Fibroblast of skin of right quadriceps (primary cell): ENCODE results near the gene KCNA5.

Experiments
- DNase-seq: peaks from one replicate; pipeline ENCODE4 v3.0.0-alpha.2; 2013

The KCNA5 gene

DNA sequence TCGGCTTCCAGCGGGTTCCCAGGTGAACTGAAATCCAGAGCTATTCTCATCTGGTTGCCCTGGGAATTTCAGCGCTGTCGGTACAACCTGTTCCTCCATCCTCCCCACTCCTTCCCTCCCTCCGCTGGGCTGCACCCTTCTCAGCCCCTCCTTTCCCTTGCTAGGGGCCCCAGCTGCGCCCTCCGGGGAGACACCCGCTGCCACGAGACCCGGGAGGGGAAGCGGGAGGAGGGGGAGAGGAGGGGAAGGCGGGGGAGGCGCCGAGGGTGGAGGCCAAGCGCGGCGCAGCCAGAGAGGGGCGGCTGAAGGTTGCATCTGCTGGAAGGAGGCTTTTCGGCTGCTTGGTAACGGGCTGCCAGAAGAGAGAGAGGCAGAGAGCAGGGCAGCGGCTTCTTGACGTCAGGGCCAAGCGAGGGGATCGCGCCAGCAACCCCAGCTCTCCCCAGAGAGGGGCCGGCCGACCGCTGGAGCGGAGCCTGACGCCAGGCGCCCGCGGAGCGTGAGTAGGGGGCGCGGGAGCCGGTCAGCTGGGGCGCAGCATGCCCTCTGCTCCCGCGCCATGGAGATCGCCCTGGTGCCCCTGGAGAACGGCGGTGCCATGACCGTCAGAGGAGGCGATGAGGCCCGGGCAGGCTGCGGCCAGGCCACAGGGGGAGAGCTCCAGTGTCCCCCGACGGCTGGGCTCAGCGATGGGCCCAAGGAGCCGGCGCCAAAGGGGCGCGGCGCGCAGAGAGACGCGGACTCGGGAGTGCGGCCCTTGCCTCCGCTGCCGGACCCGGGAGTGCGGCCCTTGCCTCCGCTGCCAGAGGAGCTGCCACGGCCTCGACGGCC lies at the start of gene KCNA5:
Gene KCNA5 (plus strand): TSS at position 291 of the 831 bp plus-strand sequence. CDS start 269 bp downstream, at position 560.
- no peak for DNase-seq

DNA sequence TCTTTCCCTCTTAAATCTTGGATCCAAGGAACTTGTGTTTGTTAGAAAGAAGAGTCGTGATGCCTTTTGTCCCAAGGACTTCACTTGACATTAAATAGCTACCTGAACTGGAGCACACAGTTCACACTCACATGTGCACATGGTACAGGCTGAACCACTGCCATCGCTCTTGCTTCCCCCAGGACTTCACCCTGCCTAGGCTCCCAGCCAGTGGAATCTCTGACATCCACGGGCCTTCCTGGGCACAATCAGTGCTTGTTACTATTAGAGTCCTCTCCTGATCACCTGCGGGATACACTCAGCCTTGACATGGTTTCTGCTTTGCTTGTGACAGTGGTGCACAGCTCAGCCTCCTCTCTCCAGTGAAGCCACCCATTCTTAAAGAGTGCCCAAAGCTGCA lies 49.1 kb upstream of the KCNA5 start:
- no peak for DNase-seq

DNA sequence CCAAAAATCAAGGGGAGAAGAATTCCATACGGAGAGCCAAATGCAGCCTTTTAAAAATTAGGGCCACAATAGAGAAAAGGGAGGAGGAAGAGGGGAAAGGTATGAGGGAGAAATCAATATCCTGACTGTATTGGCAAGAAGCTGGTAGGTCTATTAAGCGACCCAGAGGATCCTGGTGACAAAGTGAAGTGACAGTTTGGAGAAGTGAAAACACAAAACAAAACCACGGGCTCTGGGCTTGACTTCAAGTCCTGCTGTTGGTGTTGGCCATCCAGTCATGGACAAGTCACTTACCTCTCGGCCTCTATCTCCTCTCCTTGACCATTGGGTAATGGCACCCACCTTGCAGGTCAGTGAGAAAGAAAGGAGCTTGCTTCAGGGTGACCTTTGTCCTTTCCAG lies 47.0 kb upstream of the KCNA5 start:
- DNase-seq = no peak

DNA sequence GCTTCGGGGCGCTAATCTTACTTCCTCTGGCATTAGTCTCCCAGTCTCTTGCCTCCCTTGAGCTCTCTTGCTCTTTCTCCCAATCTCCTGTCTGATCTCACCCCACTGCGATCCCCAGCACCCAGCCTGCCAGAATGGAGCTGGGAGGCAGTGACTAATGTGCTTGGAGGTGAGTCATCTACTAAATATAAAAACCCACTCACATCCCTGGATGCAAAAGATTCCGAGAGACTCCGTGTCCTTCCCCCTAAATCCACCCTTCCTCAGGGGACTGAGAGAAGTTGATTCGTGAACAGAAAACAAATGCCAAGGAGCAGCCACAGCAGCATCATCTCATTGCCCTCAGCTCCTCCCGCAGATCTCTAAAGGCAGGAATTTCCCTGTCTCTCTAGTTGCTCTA lies 45.7 kb upstream of the KCNA5 start:
- peak; percentile 97 for DNase-seq

DNA sequence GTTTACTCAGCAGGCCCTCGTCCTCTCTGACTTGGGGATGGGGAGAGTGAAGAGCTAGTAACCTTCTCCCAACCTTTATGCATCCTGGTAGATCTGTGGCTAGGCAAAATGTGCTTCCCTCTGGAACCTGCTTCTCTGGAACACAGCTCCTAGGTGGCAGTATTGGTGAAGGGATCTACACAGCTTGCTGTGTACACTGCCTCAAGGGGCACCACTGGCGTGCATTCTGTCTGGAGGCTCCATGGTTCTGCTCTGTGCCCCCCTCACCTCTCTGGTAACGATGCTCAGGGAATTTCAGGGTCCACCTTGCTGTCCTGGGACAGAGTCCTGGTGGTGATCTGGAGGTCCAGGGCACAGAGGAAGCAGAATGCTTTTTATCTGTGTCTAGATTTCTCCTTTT lies 43.5 kb upstream of the KCNA5 start:
- DNase-seq = no peak

DNA sequence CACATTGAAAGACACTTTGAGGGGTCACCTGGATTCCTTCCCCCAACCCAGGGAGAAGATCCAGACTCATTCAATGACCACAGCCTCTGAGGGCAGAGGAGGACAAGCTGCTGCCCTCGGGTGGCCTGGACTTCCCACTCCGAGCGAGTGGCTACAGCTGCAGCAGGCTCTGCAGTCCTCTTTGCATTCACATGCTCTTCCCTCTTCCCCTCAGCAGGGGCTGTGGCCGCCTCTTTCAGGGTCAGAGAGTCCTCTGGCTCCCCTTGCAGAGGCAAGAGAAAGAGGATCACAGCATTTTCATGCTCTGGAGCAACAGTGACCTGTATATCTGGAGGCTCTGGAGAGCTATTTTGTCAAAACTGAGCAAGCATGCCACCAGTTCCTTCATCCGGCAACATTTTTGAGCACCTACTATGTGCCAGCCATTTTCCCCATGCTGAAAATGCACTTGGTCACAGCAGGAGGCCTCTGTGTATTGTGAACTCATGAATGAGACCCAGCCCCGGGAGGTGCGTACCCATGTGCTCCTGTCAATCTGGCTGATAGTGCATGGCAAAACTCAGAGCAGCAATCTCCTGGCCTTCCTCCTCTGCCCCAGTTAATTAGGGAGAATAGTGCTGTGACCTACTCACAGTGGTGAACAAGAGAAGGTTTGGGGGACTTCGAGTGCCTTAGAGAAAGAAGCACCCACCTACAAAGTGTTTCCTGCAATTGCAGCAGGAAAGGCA lies 42.9 kb upstream of the KCNA5 start:
- no peak for DNase-seq

DNA sequence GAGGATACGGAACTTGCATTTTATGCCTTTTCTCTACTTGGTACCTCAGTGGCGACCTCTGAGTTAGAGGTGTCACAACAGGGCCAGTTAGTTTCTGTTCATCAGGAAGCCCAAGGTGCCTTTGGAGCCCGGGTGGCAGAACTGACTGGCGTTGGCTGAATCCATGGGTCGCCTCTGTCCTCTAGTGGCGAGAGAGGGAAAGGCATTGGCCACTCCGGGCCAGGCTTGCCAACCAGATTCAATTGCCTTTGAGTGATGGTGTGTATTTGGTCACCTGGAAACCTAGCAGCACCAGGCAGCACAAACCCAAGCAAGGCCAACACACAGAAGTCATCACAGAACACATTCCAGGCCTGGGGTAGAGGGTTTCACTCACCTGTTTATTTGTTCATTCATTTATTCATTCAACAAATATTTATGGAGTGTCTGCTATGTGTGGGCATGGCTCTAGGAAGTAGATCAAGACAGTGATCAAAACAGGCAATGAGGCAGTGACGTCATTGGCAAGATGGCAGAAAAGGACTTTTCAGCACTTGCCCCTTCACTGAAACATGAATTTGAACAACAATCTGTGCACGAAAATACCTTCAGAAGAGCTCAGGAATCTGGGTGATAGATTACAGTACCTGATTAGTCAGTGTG lies 40.5 kb upstream of the KCNA5 start:
- DNase-seq = peak; percentile 59

DNA sequence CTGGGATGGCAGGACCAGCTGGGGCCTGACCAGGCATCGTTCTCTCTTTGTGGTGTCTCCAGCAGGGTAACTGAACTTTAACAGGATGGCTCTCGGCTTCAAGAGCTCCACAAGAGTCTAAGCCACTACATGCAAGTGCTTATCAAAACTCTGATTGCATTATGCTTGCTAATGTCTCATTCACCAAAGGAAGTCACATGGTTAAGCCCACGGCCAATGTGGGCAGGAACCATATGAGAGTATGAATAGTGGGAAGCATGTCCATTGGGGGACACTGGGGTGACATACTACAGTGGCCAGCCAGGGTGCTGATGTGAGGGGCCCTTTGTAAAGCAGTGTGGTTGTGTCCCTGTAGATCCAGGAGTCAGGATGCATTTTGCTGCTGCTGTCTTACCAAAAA lies 35.0 kb upstream of the KCNA5 start:
- no peak for DNase-seq

DNA sequence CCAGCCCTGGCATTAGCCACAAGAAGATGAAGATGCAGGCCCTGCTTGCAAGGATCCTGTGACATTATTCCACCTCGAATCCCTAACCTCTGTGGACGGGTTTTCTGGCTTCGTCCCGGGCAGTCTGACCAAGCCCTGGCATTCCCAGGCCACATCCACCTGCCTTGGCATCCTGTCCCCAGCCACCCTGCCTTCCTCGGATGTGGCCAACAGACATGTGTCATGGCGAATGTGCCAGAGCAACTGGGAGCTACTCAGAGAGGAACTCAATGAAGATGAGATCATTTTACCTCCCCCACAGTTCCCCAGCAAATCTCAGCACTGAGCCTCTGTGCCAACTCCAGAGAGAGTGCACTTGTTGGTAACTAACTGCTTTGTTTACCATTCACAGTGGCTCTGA lies 33.5 kb upstream of the KCNA5 start:
- no peak for DNase-seq

DNA sequence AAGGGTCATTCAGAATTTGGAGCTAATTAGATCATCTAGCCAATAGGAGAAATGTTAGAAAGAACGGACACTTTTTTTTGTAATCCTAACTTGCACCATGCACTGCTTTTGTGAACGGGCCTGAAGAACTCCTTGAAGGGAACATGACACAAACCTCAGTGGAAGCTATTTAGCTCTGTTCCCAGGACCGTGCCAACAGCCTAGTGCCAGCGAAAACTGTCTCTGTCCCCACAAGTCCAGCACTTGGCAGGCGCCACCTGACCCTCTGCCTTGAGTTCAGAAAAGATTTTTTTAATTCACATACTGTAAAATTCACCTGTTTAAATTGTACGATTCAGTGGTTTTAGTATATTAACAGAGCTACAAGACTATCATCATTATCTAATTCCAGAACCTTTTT lies 31.3 kb upstream of the KCNA5 start:
- DNase-seq = no peak

DNA sequence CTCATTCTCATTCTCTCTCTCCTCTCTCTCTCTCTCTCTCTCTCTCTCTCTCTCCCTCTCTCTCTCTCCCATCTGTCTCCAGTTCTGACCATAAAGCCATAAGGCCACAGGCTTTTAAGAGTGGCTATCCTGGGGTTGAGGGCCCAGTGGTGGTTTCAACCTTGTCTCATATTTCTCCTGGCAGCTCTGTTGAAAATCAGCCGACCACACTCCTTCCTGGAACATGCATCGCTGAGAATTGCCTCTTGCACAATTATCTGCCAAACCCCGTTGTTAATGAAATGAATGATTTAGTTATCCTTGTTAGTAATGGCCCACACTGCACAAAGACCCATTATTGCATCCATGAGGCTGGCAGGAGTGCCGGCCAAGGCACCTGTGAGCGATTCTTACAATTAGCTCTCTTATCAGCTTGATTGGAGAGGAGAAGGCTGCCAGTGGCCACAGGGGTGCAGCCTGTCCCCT lies 30.4 kb upstream of the KCNA5 start:
- peak; percentile 46 for DNase-seq

DNA sequence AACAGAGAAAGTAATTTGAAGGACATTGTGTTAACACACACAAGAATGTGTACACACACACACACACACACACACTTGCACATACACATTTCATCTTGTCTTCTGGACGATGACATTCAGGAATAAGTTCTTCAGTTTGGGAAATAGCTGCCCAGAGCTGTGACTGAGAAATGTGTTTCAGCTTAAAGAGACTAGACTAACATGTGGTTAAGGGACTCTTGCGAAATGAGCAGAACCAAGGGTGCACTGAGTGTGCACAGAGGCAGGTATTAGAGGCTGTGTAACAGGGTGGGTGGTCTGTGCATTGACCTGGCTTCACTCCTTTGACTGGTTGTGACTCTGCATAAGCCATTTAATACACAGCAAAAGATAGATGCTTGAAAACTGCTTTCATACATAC lies 29.4 kb upstream of the KCNA5 start:
- DNase-seq = peak; percentile 52

DNA sequence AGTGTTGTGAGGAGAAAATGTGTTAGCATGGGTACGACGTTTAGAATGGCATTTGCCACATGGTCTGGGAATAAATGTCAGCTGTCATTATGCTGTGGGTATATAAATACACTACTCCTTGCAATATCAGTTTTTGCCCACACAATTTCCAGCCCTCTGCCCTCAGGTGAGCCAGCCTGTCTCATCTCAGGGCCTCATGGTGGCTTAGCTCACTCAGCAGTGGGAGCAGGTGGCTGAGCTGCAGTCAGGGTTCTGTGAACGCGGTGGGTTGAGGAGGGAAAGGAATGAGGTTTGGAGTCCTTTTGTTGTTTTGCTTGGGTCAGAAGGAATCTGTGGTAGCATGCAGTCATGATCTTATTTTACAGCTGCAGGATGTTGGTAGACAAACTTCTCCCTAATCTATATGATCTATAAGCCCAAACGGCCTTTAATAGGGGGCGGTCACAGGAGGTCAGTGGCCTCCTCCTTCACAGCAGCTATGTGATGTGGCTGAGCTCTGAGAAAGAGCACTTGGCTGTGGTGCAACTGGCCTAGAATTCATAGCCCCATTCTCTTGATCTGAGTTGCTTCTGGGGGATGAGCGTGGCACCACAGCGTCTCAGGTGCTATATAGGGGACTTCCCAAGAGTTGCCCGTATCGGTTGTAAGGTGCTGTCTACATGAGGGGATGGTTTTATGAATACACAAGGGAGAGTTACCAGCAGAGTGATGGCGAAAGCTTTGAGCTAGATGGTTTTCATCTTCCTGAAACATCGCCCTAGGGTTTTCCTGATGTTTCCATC lies 27.8 kb upstream of the KCNA5 start:
- DNase-seq = no peak

DNA sequence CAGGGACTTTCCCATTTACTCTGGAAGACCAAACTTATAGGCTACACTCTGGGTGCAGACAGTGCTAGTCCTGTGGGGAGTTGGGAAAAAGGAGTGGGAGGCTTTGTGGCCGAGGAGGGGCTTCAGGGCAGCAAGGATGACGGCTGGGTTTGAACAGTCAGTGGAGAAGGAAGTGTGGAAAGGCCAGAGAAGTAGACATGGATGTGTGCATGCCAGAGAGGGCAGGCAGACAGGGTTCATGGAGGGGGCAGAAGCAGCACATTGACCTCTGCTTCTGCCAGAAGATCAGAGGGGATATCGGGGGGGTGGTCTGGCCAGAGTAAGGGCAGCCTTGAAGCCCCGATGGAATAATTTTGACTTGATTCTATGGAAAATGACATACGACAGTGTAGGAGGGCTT lies 27.2 kb upstream of the KCNA5 start:
- DNase-seq = no peak

DNA sequence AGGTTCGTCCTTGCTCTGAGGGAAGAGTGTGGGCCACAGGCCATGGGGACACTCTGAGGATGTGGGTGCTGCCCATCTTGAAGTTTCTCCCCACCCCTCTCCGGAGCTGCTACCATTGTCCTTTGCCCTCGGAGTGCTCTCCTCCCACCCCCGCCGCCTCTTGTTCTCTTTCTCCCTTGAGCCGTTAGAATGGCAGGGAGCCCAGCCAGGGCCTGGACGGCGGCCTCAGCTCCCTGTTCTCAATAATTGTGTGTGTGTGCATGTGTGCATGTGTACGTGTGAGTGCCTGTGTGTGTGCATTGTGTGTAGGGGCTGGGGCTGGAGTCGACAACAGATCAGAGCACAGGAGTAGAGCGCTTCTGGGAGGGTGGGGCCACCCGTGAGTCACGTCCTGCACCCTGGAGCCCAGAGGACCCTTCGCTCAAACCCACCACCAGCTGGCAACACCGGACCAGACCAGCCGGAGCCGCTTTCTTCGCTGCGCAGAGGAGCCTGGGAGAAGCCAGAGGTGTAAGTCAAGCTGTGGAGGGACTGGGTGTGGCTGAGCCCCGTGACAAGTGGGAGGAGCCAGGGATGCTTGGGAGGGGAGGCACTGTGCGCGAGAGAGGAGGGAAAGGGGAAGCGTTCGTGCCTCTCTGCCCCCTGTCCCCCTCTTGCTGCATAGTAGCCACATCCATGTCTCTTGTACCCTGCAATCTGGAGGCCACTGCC lies 25.9 kb upstream of the KCNA5 start:
- DNase-seq = no peak

DNA sequence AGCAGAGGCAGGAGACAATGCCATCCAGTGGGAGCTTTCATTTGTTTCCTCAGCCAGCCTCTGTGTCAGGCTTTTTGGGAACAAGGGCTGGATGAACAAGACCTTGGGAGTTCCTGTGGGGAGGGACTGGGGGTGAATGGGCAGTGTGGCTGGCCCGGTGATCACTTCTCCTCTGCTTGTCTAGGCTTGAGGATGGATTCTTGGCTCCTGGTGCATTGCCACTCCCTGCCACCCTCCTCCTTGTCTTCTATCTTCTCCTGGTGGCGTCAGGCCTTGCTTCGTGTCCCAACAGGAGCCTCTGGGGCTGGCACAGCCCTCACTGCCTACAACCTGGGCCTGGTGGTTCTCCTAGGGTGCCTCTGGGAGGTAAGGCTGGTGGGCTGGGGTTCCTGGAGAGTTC lies 25.0 kb upstream of the KCNA5 start:
- DNase-seq = no peak

DNA sequence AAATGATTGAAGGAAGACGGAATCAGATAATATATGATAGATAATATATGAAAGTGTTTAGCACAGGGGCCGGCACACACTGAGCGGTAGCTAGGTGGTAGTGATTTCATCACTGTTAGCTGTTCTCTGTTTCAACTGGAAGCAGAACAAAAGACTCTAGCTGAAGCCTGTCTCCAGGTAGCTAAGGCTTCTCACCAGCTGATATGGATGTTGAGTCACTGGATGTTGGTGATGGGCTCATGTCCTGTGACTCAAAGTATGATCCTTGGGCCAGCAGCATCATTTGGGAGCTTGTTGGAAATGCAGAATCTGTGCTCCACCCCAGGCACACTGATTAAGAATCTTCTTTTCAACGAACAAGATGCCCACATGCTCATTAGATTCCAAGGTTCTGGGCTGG lies 21.7 kb upstream of the KCNA5 start:
- DNase-seq = no peak

DNA sequence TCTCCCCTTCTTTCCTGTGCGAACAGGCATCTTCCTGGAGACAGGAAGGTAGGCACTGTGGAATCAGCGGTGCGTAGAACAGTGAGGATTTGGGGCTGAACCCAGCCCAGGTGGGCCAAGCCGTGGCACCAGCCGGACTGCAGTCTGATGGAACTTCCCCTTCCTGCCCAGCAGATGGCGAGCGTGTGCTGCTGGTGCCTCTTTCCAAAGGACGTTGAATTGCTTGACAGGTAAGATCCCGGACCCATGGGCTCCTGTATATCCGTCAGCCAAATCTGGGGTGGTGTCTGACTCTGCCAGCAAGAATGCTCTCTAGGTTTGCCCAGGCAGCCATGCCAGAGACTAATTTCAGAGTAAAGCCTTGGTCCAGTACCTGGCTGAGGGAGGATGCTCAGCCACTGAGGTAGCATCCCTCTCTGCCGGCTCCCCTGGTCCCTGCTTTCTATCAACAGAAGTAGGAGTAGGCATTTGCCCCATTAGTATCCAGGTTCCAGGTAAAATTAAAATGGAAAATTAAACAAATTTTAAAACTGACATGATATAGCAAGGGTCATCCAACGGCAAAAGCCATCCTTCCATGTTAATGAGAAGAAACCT lies 21.1 kb upstream of the KCNA5 start:
- DNase-seq = peak; percentile 40

DNA sequence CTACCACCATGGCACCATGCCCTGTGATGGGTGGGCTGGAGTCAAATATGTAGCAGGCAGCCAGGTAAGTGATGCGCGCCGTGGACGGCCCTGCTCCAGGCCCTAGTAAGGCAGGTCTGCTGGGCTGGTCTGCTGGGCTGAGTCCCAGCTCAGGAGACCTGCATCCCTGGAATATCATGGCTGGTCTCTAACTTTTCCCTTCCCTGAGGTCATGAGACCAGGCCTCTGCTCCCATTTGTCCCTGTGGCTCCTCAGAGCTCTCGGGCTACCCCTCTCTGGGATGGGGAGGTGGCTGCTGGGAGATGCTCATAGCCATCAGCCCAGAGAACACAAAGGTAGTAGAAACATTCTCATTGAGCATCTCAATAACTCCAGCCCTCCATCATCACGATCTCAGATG lies 19.8 kb upstream of the KCNA5 start:
- DNase-seq = no peak

DNA sequence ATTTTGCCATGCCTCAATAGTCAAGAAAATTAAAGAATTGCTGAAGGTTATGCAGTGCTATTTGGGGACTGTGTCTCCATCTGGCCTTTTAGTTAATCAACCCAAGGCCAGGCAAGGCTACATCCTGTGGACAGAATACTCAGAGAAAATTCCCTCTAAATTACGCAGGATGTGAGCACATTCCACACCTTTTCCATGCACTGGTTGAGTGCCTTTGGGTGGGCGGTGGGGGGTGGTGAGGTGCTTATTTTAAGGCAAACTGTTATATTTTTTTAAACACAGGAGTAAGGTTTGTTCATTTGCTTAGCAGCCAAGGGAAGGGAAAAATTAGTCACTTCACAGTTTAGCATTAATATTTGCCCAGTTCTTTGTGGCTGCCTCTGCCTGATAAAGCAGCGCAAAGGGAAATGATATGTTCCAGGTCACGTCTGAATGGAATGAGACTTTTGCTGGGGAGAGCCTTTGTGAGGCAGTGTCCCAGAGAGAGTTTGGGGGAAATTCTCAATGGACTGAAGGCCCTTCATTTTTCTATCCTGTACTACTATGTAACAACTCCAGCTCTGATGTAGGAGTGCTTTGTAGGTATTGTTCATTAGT lies 17.2 kb upstream of the KCNA5 start:
- no peak for DNase-seq

DNA sequence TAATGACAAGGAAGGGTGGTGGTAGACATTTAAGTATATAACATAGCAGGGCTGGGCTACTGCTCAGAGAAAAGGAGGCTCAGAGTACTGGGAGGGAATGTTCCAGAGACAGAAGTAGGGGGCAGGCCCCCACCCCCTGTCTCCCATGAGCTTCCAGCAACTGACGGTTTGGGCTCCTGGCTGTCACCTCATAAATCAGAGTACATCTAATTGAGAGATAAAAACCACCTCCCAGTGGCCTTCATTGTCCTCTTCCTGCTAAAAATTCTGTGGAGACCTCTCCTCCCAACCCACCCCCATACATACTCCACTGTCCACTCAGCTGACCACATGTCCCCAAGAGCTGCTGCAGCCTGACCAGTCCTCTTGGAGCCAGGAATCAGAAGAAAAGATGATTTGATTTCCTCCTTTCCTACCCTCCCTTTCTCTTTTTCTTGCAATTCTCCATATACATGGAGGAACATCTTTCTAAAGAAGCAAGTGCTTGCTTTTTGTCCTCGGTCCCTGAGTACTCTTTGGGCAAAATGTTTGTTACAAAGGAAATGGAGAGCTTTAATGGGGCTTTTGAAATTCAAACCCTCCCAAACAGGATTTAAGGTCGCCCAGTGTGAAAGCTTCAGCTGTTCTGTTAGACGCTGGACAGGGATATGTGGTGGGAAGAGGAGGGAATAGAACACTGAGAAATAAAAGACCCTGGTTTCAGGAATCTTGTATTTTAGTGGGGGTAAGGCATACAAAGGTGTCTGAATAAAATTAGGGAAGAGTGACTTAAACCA lies 16.4 kb upstream of the KCNA5 start:
- no peak for DNase-seq
